ENCODE measurements around the gene GUCY2C. TPM values are rescaled to one million over a fixed set of nuclear protein-coding genes. Genes with fewer than 3 reads are reported as not detected.

GUCY2C gene
- polyA plus RNA-seq, 2 of the 4 experiments (the other 2 are of a cell fraction): 0.05 TPM; not detected in 1

DNA sequence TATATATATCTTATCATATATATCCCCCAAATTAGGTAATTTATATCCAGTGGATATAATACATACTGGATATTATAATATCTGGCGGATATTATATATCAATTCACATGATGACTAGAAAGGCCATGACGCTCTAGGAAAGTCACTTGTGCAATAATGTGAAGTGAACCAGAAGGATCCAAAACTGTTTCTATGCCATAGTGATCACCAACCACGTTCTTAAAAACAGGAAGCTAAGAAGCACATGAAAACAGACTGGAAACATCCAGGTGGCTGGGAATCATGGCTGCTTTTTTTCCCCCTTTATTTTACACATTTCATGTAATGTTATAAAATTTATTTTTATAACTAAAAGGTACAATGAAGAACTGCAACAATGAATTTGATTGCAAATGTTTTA, 1.4 kb downstream of the GUCY2C start:
- POLR2A ChIA-PET: no interaction called here
- CTCF ChIA-PET: no interaction called here
- Histone ChIP-seq H3K27ac (no peak overlapping the region), H3K4me1 (no peaks in the 10 kb centered on the region), H3K4me3 (no peak overlapping the region), H3K4me2 (no peak overlapping the region), H3K9me3 (no peaks in the 10 kb centered on the region)
- DNase-seq (ENCODE audit: low read depth in 1 of 2, low spot score in 1 of 2) (no peak), FAIRE-seq (no peak), ATAC-seq (no peak)
- no peak for TF ChIP-seq MYC (IDR thresholded peaks at IDR 0.05; ENCODE audit: borderline replicate concordance, low read length)
- TF ChIP-seq RFX5 (IDR thresholded peaks at IDR 0.05): no peak
- TF ChIP-seq JUNB (IDR thresholded peaks at IDR 0.05): no peak
- TF ChIP-seq, protein P1, sequence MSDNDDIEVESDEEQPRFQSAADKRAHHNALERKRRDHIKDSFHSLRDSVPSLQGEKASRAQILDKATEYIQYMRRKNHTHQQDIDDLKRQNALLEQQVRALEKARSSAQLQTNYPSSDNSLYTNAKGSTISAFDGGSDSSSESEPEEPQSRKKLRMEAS (IDR thresholded peaks at IDR 0.05): no peak
- TF ChIP-seq, protein P2, sequence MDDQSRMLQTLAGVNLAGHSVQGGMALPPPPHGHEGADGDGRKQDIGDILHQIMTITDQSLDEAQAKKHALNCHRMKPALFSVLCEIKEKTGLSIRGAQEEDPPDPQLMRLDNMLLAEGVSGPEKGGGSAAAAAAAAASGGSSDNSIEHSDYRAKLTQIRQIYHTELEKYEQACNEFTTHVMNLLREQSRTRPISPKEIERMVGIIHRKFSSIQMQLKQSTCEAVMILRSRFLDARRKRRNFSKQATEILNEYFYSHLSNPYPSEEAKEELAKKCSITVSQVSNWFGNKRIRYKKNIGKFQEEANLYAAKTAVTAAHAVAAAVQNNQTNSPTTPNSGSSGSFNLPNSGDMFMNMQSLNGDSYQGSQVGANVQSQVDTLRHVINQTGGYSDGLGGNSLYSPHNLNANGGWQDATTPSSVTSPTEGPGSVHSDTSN (IDR thresholded peaks at IDR 0.05): no peak
- TF ChIP-seq ZNF302 (CRISPR knock-in tag; IDR thresholded peaks at IDR 0.05): no peak
- no peak for TF ChIP-seq NPAS2 (CRISPR knock-in tag; IDR thresholded peaks at IDR 0.05; ENCODE audit: borderline replicate concordance)
- no peak for TF ChIP-seq EHMT2 (IDR thresholded peaks at IDR 0.05; ENCODE audit: low read depth)
- no peak for TF ChIP-seq KDM1A (IDR thresholded peaks at IDR 0.05; ENCODE audit: low read depth)
- TF ChIP-seq, protein P3, sequence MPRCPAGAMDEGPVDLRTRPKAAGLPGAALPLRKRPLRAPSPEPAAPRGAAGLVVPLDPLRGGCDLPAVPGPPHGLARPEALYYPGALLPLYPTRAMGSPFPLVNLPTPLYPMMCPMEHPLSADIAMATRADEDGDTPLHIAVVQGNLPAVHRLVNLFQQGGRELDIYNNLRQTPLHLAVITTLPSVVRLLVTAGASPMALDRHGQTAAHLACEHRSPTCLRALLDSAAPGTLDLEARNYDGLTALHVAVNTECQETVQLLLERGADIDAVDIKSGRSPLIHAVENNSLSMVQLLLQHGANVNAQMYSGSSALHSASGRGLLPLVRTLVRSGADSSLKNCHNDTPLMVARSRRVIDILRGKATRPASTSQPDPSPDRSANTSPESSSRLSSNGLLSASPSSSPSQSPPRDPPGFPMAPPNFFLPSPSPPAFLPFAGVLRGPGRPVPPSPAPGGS (IDR thresholded peaks at IDR 0.05): no peak
- TF ChIP-seq GATA3 (IDR thresholded peaks at IDR 0.05; ENCODE audit: borderline replicate concordance): no peak
- TF ChIP-seq SMC3 (IDR thresholded peaks at IDR 0.05): no peak
- no peak for TF ChIP-seq NFE2L2 (conservative IDR thresholded peaks at IDR 0.05; ENCODE audit: low read length)
- TF ChIP-seq RAD21 (conservative IDR thresholded peaks at IDR 0.05 in 1 of 2, IDR thresholded peaks at IDR 0.05 in 1 of 2): no peak
- TF ChIP-seq KDM5A (IDR thresholded peaks at IDR 0.05): no peak
- TF ChIP-seq MAFK (IDR thresholded peaks at IDR 0.05; ENCODE audit: partially characterized antibody): no peak
- 45% methylated on average over 3 of the region's 3 CpGs for WGBS (ENCODE audit: missing lambda C conversion rate)

DNA sequence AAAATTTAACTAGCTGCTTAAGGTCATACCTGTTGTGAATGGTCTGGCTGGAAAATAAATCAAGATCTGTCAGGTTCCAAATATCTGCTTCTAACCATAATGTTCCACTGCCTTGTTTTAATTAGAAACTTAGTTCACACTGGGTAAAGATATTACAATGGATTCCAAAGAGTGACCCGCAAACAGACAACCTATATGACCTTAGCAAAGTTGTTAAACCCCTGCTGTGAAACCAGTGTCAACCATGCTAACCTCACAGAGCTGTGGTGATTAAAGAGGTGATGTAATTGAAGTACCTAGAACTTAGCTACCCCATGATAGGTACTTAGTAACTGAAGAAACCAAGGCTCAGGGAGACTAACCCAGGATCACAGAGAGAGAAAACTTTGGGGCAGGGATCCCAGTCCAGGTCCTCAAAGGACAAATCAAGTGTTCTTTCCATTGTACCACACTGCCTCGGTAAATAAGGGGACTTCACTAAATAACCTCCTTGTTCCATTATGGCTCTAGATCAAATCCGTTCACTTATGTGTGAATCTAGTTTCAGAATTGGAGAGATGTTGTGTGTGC, 2.2 kb downstream of the GUCY2C start:
- WGBS (ENCODE audit: missing lambda C conversion rate): 19% methylated on average over 3 of the region's 3 CpGs
- FAIRE-seq: no peak
- no peak overlapping the region for H3K4me3 ChIP-seq
- no peak for DNase-seq (ENCODE audit: low read depth in 1 of 2, low spot score in 1 of 2)
- ChIA-PET CTCF (no interaction called here), POLR2A (no interaction called here)
- TF ChIP-seq FOSB (CRISPR knock-in tag; IDR thresholded peaks at IDR 0.05): no peak
- TF ChIP-seq GATA3 (IDR thresholded peaks at IDR 0.05; ENCODE audit: borderline replicate concordance): no peak
- no peak for TF ChIP-seq POLR2A (IDR thresholded peaks at IDR 0.05; ENCODE audit: low read length)
- no peak for TF ChIP-seq POLR2AphosphoS2 (conservative IDR thresholded peaks at IDR 0.05; ENCODE audit: low read length)
- TF ChIP-seq EHF (CRISPR knock-in tag; IDR thresholded peaks at IDR 0.05): no peak
- TF ChIP-seq HOXB5 (CRISPR knock-in tag; IDR thresholded peaks at IDR 0.05): no peak
- TF ChIP-seq, protein P4, sequence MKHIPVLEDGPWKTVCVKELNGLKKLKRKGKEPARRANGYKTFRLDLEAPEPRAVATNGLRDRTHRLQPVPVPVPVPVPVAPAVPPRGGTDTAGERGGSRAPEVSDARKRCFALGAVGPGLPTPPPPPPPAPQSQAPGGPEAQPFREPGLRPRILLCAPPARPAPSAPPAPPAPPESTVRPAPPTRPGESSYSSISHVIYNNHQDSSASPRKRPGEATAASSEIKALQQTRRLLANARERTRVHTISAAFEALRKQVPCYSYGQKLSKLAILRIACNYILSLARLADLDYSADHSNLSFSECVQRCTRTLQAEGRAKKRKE (CRISPR knock-in tag; IDR thresholded peaks at IDR 0.05; ENCODE audit: low read depth): no peak
- no peak for TF ChIP-seq ESRRA (IDR thresholded peaks at IDR 0.05; ENCODE audit: borderline replicate concordance, low read length)
- TF ChIP-seq SREBF2 (IDR thresholded peaks at IDR 0.05): no peak
- TF ChIP-seq JUNB (IDR thresholded peaks at IDR 0.05): no peak
- no peak for TF ChIP-seq ZFP36 (IDR thresholded peaks at IDR 0.05; ENCODE audit: borderline replicate concordance, partially characterized antibody)
- no peak for TF ChIP-seq CHD2 (IDR thresholded peaks at IDR 0.05; ENCODE audit: low read length, partially characterized antibody)
- no peak for TF ChIP-seq JUN (IDR thresholded peaks at IDR 0.05)
- H3K27ac ChIP-seq: no peak overlapping the region
- no peak overlapping the region for H3K4me2 ChIP-seq
- H3K4me1 ChIP-seq: no peaks in the 10 kb centered on the region
- no peak for ATAC-seq
- no peaks in the 10 kb centered on the region for H3K9me3 ChIP-seq
